Measurements from ENCODE around the gene STAT3. TPM values are rescaled to one million over a fixed set of nuclear protein-coding genes. Genes with fewer than 3 reads are reported as not detected.

STAT3 gene
- total and polyA plus RNA-seq, 2 of the 13 experiments (the other 11 are each of a cell fraction or from before 2014, with no cell fraction given), result 61.8 to 62.4 TPM

GRCh38 chr17:42423766-42424165 lies 35.5 kb upstream of the STAT3 start:
- in situ Hi-C loops (cut with HindIII; ENCODE audit: extremely low pct_ligation_motif_present, low pct_unique_long_range_greater_than_20kb), result loop anchor here (5.0 kb wide), 1 partner anchor 94 kb away; no protein-coding TSS in a partner anchor
- no peaks in the 10 kb centered on the region for H3K9me3 ChIP-seq (ENCODE audit: low read length)
- no peak for TF ChIP-seq SRSF9 (IDR thresholded peaks at IDR 0.05; ENCODE audit: borderline replicate concordance, insufficient read depth, low read depth, low read length, poor library complexity, severe bottlenecking)
- TF ChIP-seq, protein P1, sequence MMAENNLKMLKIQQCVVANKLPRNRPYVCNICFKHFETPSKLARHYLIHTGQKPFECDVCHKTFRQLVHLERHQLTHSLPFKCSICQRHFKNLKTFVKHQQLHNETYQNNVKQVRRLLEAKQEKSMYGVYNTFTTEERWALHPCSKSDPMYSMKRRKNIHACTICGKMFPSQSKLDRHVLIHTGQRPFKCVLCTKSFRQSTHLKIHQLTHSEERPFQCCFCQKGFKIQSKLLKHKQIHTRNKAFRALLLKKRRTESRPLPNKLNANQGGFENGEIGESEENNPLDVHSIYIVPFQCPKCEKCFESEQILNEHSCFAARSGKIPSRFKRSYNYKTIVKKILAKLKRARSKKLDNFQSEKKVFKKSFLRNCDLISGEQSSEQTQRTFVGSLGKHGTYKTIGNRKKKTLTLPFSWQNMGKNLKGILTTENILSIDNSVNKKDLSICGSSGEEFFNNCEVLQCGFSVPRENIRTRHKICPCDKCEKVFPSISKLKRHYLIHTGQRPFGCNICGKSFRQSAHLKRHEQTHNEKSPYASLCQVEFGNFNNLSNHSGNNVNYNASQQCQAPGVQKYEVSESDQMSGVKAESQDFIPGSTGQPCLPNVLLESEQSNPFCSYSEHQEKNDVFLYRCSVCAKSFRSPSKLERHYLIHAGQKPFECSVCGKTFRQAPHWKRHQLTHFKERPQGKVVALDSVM (CRISPR knock-in tag; IDR thresholded peaks at IDR 0.05), result peak; percentile 89
- TF ChIP-seq, protein P2, sequence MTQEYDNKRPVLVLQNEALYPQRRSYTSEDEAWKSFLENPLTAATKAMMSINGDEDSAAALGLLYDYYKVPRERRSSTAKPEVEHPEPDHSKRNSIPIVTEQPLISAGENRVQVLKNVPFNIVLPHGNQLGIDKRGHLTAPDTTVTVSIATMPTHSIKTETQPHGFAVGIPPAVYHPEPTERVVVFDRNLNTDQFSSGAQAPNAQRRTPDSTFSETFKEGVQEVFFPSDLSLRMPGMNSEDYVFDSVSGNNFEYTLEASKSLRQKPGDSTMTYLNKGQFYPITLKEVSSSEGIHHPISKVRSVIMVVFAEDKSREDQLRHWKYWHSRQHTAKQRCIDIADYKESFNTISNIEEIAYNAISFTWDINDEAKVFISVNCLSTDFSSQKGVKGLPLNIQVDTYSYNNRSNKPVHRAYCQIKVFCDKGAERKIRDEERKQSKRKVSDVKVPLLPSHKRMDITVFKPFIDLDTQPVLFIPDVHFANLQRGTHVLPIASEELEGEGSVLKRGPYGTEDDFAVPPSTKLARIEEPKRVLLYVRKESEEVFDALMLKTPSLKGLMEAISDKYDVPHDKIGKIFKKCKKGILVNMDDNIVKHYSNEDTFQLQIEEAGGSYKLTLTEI (CRISPR knock-in tag; conservative IDR thresholded peaks at IDR 0.05), result no peak
- no peak for TF ChIP-seq HOXA9 (CRISPR knock-in tag; IDR thresholded peaks at IDR 0.05; ENCODE audit: borderline replicate concordance)
- no peak for TF ChIP-seq BCL6 (CRISPR knock-in tag; IDR thresholded peaks at IDR 0.05)
- TF ChIP-seq ZNF629 (CRISPR knock-in tag; conservative IDR thresholded peaks at IDR 0.05), result no peak
- TF ChIP-seq SMAD3 (CRISPR knock-in tag; IDR thresholded peaks at IDR 0.05), result no peak
- no peak for TF ChIP-seq POLR2AphosphoS2 (IDR thresholded peaks at IDR 0.05; ENCODE audit: low read depth, low read length)
- no peak for TF ChIP-seq NCOA5 (CRISPR knock-in tag; IDR thresholded peaks at IDR 0.05)
- TF ChIP-seq HNRNPK (IDR thresholded peaks at IDR 0.05; ENCODE audit: low read depth, low read length, poor library complexity, severe bottlenecking), result peak; percentile 1
- 0 out of 2 replicates have a peak, but pooled peaks have one; percentile 10 for TF ChIP-seq ADNP (CRISPR knock-in tag; IDR thresholded peaks at IDR 0.05)
- TF ChIP-seq DDIT3 (CRISPR knock-in tag; IDR thresholded peaks at IDR 0.05), result no peak
- TF ChIP-seq CHD2 (IDR thresholded peaks at IDR 0.05; ENCODE audit: low read depth, low read length), result no peak
- TF ChIP-seq ZNF274 (CRISPR knock-in tag; IDR thresholded peaks at IDR 0.05), result no peak
- no peak for TF ChIP-seq NR2F2 (IDR thresholded peaks at IDR 0.05; ENCODE audit: borderline replicate concordance, low read depth)
- TF ChIP-seq ZBTB4 (CRISPR knock-in tag; IDR thresholded peaks at IDR 0.05; ENCODE audit: borderline replicate concordance), result no peak
- ATAC-seq, result no peak
- ChIA-PET POLR2A (interaction anchor here (0.6 to 1.9 kb wide), 16 partner anchors 8 to 154 kb away, joined by 3 to 27 read pairs (median 8); partner anchors contain the start of genes NAGLU and STAT3), CTCF (ENCODE audit: low intra/inter-chr PET ratio, low total read pairs) (no interaction called here)
- BruUV-seq (replicated peaks), result TSS peak; percentile 70
- H3K36me3 ChIP-seq (replicated peaks in 1 of 2; ENCODE audit: control insufficient read depth in 1 of 2, insufficient read depth in 2 of 2, low read length in 2 of 2), result no peaks in the 10 kb centered on the region
- DNase-seq (ENCODE audit: low spot score), result no peak
- H3K4me3 ChIP-seq (replicated peaks in 1 of 3; ENCODE audit: insufficient read depth in 1 of 3, low read depth in 2 of 3, low read length in 3 of 3), result peak overlapping the region; percentile 78 to 95 (median 88); a peak in 4 of 6 replicates
- H3K27ac ChIP-seq (ENCODE audit: extremely low read length, insufficient read depth, low read length), result no peak overlapping the region
- 42% methylated on average over 11 of the region's 11 CpGs for WGBS (ENCODE audit: low lambda C conversion rate)
- no peak overlapping the region for H2AFZ ChIP-seq (ENCODE audit: low read length)
- H3K4me2 ChIP-seq (ENCODE audit: low read depth, low read length), result peak overlapping the region; percentile 93
- intact Hi-C loops (cut with micrococcal nuclease; ENCODE audit: unreplicated experiment), result loop anchor here (10.0 kb wide), 1 partner anchor 61 kb away; no protein-coding TSS in a partner anchor
- H4K20me1 ChIP-seq (ENCODE audit: insufficient read depth, low read length), result no peaks in the 10 kb centered on the region
- no peaks in the 10 kb centered on the region; a peak in 1 of 5 replicates for H3K27me3 ChIP-seq (ENCODE audit: control insufficient read depth in 1 of 2, insufficient read depth in 2 of 2, low read length in 2 of 2)
- peaks cover 10% of the 10 kb centered on the region for H3K79me2 ChIP-seq (ENCODE audit: insufficient read depth, low read length)
- FAIRE-seq, result no peak
- peak overlapping the region; percentile 72; the same call in 1 of the 2 replicates for H3K9ac ChIP-seq (ENCODE audit: insufficient read depth, low read depth, low read length)
- H3K4me1 ChIP-seq (ENCODE audit: insufficient read depth, low read length), result peaks cover 53% of the 10 kb centered on the region
